ENCODE results near the gene NTF3. TPM values are rescaled to one million over a fixed set of nuclear protein-coding genes. Genes with fewer than 3 reads are reported as not detected.

NTF3 gene
- polyA plus RNA-seq, 1 of the 3 experiments (the other 2 are of a cell fraction) = not detected

GRCh38 chr12:5506295-5506694 is 74.4 kb downstream of the NTF3 start:
- ChIA-PET CTCF (interaction anchor here (0.8 kb wide), 1 partner anchor 17 kb away, joined by 3 read pairs; no protein-coding TSS in a partner anchor), POLR2A (no interaction called here)
- no peak for DNase-seq
- Histone ChIP-seq H3F3A (replicated peaks; ENCODE audit: insufficient read depth) (no peaks in the 10 kb centered on the region), H3K27ac (ENCODE audit: low read depth in 2 of 2, low read length in 1 of 2) (no peak overlapping the region), H3K9ac (no peak overlapping the region), H3K4me2 (no peak overlapping the region), H3K4me1 (ENCODE audit: control insufficient read depth in 1 of 2, insufficient read depth in 2 of 2, low read depth in 1 of 2, low read length in 1 of 2) (no peaks in the 10 kb centered on the region), H3K9me2 (no peaks in the 10 kb centered on the region), H3K9me3 (no peaks in the 10 kb centered on the region), H3K36me3 (replicated peaks in 1 of 2; ENCODE audit: control insufficient read depth in 1 of 2, insufficient read depth in 2 of 2, low read length in 1 of 2) (no peaks in the 10 kb centered on the region), H4K20me1 (ENCODE audit: insufficient read depth) (no peaks in the 10 kb centered on the region), H2AFZ (ENCODE audit: low read depth) (no peak overlapping the region), H3K4me3 (ENCODE audit: low read depth in 2 of 2, low read length in 1 of 2) (no peak overlapping the region), H3K79me2 (ENCODE audit: insufficient read depth) (no peaks in the 10 kb centered on the region), H3K27me3 (ENCODE audit: insufficient read depth) (peaks cover 64% of the 10 kb centered on the region)
- TF ChIP-seq MEF2A (IDR thresholded peaks at IDR 0.05; ENCODE audit: borderline replicate concordance, low read depth) = no peak
- TF ChIP-seq SIN3A (IDR thresholded peaks at IDR 0.05; ENCODE audit: borderline replicate concordance, low read depth, low read length) = no peak
- no peak for TF ChIP-seq MAX (IDR thresholded peaks at IDR 0.05; ENCODE audit: low read depth)
- TF ChIP-seq TCF12 (IDR thresholded peaks at IDR 0.05) = no peak
- no peak for TF ChIP-seq MXI1 (IDR thresholded peaks at IDR 0.05; ENCODE audit: low read depth, low read length)
- no peak for TF ChIP-seq USF2 (IDR thresholded peaks at IDR 0.05; ENCODE audit: borderline replicate concordance, low read depth, low read length)
- no peak for TF ChIP-seq REST (IDR thresholded peaks at IDR 0.05; ENCODE audit: low read depth, low read length)
- no peak for TF ChIP-seq IRF3 (IDR thresholded peaks at IDR 0.05; ENCODE audit: low read depth, low read length)
- WGBS (ENCODE audit: low lambda C conversion rate) = 0% methylated on average over 4 of the region's 4 CpGs

GRCh38 chr12:5506821-5507231 is 74.9 kb downstream of the NTF3 start:
- Histone ChIP-seq H3K4me2 (no peak overlapping the region), H2AFZ (ENCODE audit: low read depth) (no peak overlapping the region), H3K4me1 (ENCODE audit: control insufficient read depth in 1 of 2, insufficient read depth in 2 of 2, low read depth in 1 of 2, low read length in 1 of 2) (no peaks in the 10 kb centered on the region), H3K27me3 (ENCODE audit: insufficient read depth) (peaks cover 60% of the 10 kb centered on the region), H3K27ac (ENCODE audit: low read depth in 2 of 2, low read length in 1 of 2) (no peak overlapping the region), H3K9me2 (no peaks in the 10 kb centered on the region), H3K4me3 (ENCODE audit: low read depth in 2 of 2, low read length in 1 of 2) (no peak overlapping the region), H3F3A (replicated peaks; ENCODE audit: insufficient read depth) (no peaks in the 10 kb centered on the region), H3K36me3 (replicated peaks in 1 of 2; ENCODE audit: control insufficient read depth in 1 of 2, insufficient read depth in 2 of 2, low read length in 1 of 2) (no peaks in the 10 kb centered on the region), H3K79me2 (ENCODE audit: insufficient read depth) (no peaks in the 10 kb centered on the region), H3K9me3 (no peaks in the 10 kb centered on the region), H4K20me1 (ENCODE audit: insufficient read depth) (no peaks in the 10 kb centered on the region), H3K9ac (no peak overlapping the region)
- ChIA-PET CTCF (no interaction called here), POLR2A (no interaction called here)
- DNase-seq = no peak
- no peak for TF ChIP-seq MEF2A (IDR thresholded peaks at IDR 0.05; ENCODE audit: borderline replicate concordance, low read depth)
- TF ChIP-seq USF1 (IDR thresholded peaks at IDR 0.05; ENCODE audit: borderline replicate concordance, low read depth) = no peak
- TF ChIP-seq CHD2 (IDR thresholded peaks at IDR 0.05; ENCODE audit: low read length, partially characterized antibody) = no peak
- TF ChIP-seq FOSL2 (IDR thresholded peaks at IDR 0.05; ENCODE audit: borderline replicate concordance, low read depth) = no peak
- WGBS (ENCODE audit: low lambda C conversion rate) = 8% methylated on average over 6 of the region's 6 CpGs
